Bone marrow (tissue), 2 donors: Measurements from ENCODE around the gene TRIM44.

Source experiments
- DNase-seq, 2 donors: peaks; one replicate each; lab custom pipeline; 2025; lab: John Stamatoyannopoulos, UW

Gene TRIM44

DNA sequence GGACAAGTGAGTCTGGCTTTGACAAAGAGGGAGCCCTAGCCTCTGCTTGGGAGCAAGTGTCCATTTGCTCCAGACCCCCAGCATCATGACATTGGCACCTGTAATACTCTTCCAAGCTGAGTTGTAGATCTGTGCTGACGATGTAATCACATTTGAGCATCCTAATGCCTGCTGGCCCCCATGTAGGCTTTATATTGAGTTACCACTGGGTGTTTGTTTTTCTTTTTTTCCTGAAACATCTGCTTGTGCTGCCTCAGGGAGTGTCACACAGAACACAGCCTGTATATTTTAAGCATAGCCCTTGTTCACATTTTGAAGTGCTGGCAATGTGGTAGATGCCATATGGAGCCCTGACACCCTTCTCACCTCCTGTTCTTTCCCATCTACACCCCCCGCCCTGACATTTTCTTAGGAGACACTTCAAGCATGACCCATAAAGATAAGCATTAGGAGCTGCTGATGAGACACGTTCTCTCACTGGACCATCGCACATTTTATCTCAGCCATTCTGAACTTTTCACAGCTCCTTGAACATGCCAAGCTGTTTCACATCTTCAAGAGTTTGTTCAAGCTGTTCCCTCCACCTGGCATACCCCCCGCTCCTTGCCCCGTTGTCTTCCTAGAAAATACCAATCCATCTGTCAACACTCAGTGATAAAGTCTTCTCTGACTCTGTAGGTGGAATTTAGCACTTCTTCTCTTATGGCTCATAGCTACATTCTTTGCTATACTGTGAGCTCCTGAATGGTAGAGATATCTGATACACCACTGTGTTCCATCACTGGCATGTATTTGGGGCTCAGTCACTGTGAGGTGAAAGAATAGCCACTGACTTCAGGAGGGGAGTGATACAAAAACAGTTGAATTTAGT, 128.7 kb downstream of the TRIM44 start:
- no peak for DNase-seq

- no peak for DNase-seq
Measured at GRCh38 chr11:35792148-35792845, 129.7 kb downstream of the TRIM44 start.

- no peak for DNase-seq
Measured at GRCh38 chr11:35792846-35793192, 130.2 kb downstream of the TRIM44 start.

DNA sequence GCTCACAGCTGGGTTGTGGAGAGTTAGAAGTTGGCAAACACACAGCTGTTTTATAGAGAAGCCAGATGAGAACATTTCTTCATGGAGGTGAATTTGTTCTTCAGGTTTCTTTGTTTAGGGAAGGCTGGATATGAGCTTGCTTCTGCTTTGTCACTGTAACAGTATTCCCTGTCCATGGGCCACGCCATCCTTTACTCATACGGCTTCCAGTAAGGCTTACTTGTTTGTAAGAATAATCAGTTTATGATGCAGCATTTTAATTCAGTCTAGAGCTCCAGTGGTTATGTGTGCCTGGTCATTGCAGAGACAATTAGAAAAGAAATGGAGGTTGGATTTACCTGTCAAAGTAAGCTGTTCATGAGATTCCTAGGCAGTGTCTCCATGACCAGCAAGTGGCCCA, 131.8 kb downstream of the TRIM44 start:
- no peak for DNase-seq

DNA sequence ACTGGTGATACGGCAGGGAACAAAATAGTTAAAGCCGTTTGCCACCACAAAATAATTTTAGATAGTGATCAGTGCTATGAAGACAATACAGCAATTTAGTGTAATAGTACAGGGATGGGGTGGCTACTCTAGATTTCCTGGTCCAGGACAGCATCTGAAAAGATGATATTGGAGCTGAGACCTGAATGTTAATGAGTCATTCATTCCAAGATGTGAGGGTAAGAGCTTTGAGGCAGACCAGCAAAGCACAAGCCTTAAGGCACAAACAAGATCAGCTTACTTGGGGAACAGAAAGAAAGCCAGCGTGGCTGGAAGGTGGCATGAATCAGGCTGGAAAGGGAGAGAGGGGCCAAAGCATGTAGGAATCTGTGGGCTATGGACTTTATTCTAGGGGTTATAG, 132.3 kb downstream of the TRIM44 start:
- DNase-seq: no peak

GRCh38 chr11:35796562-35796961, 134.0 kb downstream of the TRIM44 start:
- no peak for DNase-seq

DNA sequence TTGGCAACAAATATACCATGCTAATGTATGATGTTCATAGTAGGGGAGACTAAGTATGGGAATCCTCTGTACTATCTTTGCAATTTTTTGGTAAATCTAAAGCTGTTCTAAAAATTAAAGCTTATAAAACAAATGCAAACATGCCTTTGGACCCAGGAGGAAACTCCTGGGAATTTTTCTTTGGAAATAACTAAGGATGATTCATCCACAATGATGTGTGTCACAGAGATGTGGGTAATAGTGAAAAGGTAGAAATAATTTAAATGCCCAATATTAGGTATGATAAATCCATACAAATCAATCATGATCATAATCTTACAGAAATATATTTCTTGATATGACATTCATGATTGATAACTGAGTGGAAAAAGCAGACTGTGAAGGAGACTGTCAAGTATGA, 135.8 kb downstream of the TRIM44 start:
- no peak for DNase-seq

DNA sequence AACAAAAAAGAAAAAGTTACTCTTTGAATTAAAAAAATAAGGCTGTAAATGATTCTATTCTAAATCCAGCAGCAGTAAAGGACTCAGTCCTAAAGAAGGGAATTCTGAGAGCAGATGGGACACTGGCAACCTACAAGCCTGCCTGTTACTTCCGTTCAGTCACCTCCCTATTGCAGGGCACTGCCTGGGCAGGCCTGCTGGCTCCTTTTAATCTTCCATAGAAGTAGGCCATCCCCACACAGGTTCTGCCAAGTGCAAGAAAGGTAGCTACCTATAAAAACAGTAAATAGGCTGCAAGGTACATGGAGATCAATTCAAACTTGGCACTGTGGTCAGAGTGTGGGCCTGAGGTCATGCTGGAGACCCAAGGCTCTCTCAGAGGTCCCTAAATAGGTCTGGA, 136.4 kb downstream of the TRIM44 start:
- DNase-seq: no peak

DNA sequence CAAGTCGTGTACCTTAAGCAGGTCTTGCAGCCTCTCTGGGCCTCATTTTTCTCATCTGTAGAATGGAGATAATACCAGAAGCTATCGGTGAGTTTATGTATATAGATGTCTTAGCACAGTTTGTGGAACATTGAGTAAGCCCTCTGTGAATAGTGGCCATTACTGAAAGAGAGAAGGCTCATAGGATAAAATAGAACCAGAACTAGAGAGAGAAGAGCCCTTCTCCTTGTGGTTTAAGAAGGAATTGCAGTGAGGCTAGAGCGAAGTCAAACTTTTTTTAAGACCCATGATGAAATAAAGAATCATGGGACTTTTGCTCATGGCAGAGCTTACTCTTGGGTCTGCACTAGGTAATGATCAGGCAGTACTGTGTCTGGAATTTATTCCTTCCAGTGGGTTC, 137.1 kb downstream of the TRIM44 start:
- DNase-seq: no peak

DNA sequence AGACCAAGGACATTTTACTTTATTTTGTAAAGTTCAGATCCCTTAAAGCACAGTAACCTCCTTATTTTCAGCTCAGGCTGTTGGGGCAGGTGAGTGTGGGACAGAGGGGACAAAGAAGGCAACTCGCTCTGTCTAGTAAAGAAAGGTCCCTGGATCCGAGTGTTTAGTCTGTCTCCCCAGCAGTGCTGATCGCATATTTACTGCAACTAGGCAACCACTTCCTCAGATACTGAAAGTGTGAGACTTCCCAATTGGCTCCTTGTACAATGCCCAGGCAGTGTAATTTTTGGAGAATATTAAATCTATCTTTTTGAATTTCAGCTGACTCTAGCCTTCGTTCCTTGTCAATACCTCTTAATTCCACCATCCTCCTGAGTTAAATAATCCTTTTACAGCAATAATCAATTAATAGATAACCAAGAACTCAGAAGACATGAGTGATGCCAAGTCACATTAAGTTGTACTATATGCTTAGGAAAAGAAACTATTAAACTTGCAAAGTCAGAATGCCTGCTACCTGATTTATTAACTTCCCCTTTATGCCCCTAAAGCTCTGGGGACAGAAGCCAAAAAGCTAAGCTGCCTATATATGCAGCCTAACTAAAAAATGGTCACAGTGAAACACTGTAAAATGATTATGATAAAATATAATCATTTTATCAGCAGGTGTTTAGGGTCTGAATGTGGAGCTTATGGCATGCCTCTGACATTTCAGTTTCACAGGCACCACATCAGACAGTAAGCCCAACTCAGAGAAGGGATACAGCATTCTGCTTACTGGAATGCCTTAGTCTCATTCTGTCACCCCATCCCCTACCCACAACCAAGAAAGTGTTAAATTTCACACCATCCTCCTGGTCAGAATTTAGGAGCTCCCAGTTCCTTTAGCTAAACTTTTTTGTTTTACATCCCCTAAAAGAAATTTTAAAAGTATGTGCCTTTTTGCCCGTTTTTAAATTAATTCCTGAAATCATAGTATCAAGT, 138.7 kb downstream of the TRIM44 start:
- DNase-seq: peak in 1 of 2 donors; percentile 27

DNA sequence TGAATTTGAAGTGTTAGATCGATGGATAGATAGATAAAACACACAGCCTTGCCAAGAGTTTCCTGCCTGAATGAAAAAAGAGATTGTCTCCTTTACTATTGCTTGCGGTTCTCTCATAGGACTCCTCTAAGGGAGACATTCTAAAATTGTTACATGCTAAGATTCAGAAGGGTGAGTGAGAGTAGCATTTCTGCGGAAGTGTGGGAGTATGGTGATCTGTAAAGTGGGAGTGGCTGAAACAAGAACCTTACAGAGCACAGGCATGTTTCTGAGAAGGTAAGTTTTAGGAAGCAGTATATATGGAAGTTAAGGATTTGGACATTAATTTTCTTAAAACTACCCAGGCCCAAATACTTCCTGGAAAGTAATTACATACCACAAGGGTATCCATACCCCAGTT, 139.6 kb downstream of the TRIM44 start:
- no peak for DNase-seq

- DNase-seq: no peak
Measured at GRCh38 chr11:35802672-35803071, 140.1 kb downstream of the TRIM44 start.

DNA sequence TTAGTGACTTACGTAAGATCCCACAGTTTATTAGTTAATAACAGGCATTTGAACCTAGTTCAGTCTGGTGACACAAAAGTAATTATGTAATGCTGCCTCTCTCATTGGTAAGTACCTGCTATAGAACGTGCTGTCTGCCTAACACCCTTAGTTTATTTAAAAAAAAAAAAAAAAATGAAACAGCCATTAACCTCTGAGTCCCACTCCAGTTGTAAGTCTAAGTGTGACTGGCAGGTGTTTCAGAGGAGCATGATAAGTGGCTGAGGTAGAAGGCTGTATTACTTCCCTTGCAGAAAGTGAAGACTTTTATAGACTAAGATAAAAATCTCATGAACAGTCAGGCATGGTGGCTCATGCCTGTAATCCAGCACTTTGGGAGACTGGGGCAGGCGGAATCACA, 140.5 kb downstream of the TRIM44 start:
- no peak for DNase-seq

DNA sequence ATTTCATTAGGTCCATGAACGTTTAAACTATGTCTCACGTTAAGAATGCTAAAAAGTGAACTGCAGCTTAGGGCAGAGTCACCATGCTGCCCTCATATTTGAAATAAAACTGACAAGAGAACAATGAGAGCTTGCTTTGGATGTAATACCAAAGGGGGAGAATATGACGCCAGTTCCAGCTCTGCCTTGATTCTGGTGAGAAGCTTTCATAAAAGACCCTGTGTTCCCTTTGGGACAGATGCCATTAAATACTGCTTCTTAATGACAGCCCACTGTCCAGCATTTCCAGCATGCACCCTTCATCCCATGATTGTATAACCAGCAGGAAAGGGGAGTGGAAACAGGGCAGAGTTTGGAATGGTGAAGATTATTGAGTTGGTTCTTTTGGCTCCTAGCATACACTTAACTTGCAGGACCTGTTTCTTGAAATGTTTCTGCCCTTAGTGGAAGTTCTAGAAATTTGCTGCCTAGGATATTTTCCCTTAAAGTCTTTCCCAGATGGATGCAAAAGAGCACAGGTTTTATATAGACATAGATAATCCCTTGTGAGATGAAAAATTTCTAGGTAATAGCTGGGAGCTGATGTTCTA, 142.0 kb downstream of the TRIM44 start:
- DNase-seq: no peak

DNA sequence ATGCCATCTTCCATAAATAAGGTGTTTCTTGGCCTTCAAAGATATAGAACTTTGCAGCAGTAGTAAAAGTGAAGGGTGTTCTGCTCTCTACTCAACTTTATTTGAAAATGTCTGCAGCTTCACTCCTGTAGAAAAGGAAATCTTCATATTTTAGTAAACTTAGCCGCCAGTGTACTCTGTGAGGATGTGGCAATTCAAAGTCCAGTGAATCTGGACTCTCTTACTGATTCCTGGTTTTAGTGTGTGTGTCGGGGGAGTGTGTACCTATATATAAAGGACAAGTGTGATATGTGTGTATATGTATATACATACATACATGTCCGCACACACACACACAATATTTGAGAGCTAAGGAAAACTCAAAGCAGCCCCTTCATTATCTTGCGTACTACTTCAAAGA, 147.0 kb downstream of the TRIM44 start:
- no peak for DNase-seq

GRCh38 chr11:35810045-35810645, 147.6 kb downstream of the TRIM44 start:
- no peak for DNase-seq

DNA sequence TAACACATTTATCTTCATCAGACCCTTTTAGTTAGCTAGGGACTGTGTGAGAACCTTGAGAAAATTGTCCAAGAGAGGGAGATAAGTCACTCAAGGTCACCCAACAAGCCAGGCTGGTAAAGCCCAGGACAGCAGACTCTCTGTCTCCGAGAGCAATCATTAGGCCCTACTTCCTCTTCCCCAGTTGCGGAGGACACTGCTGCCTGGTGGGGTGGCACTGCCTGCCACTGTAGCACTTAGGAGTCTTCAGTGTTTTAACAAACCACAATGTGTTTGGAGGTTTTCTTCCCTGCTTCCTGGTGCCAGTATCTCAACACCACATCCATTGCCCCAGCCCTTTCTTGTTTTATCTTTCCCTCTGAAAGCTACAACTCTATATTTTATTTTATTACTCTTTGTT, 149.2 kb downstream of the TRIM44 start:
- DNase-seq: no peak

DNA sequence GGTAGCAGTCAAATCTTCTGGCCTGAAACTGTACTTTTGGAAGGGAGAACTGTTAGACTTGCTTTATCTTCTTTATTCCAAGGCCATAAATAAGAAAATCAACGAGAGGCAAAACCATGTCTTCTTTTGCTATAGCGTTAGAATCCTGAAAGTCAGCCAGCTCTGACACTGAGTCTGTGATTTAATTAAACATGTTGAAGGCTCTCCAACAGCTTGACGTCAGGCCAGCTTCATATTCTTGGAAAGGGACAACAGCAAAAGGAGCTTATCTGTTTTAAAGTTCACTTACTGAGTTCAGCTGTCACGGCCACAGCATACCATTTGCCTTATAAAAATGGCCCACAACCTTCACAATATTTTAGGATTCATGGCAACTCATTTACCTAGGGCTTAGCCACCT, 150.3 kb downstream of the TRIM44 start:
- no peak for DNase-seq

DNA sequence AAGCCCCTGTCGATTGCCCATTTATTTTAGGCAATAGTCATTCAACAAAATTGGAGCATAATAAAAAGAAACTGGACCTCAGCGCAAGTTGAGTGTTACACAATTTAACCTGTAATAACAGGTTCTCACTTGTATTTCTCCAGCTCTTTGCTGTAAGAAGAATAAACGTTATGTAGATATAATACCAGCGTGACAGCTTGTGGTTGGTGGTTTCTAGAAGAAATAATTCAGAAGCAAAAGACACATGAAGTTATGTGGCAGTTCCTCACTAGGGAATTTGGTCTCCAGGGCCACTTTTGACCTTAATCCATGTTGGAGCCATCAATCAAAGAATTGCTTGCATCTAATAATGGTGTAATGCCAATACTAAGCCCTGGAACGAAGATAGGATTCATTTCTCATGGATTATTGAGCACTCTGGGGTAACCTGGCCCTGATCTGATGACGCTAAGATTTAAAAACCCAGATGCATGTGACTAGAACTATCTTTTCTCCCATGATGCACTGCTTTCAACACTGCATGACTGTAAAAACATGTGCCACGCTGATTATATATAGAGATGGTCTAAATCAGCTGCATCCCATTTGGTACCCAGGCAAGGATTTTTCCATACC, 151.6 kb downstream of the TRIM44 start:
- DNase-seq: no peak

DNA sequence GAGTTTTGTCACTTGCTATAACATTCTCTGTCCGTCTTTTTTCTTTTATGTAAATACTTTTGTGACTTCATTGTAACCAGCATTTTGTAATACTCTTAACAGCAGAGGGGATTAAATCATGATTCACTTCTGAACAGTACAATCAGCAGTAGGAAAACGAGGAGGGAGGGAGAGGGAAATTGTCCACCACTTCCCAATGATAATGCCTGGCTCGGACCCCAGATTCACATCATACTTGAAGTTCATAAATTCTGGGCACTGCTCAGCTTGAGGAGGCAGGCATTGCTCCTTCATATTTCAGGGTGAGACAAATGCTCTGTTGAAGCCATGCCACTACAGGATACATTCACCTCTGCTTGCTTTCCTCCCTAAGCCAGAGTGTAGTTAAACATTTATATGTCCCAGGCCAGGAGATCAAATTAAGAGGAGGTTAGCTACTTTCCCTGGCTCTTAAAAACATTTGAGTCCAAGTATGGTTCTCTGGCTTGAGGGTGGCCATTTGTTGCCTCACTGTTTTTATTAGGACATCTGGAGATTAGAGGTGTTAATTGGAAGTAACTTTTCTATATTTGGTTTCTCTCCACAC, 152.2 kb downstream of the TRIM44 start:
- DNase-seq: no peak
